Stimulated activated naive B cell treated with anti-CD40 and anti-IgM and Interleukin-4, amounts not matched to agents 10 μg/mL and 1 μg/mL and 100 μg/mL, for 72 hours (primary cell): ENCODE results near the gene PARP8.

Experiments
- ATAC-seq, 2 donors: fragments of 150-1000 bp; cut with Tn5 transposase; replicated peaks; 2 replicates each; pipeline ENCODE4 v1.10.0; 2021; ENCODE audit warnings: moderate library complexity in 1 of 2
- DNase-seq: peaks from one replicate; pipeline ENCODE4 v3.0.0; 2021
- H3K27ac Mint-ChIP-seq: one replicate; pipeline ENCODE4 v1.8.0; 2022; ENCODE audit warnings: mild to moderate bottlenecking, mixed read lengths
- H3K27me3 Mint-ChIP-seq, 2 donors: one replicate each; pipeline ENCODE4 v1.8.0; 2022; ENCODE audit warnings: mixed read lengths in 2 of 2
- H3K36me3 Mint-ChIP-seq, 2 donors: one replicate each; pipeline ENCODE4 v1.8.0; 2022; ENCODE audit warnings: mixed read lengths in 2 of 2, mild to moderate bottlenecking in 1 of 2
- H3K4me1 Mint-ChIP-seq, 2 donors: one replicate each; pipeline ENCODE4 v1.8.0; 2022; ENCODE audit warnings: mixed read lengths in 2 of 2, mild to moderate bottlenecking in 1 of 2
- H3K4me3 Mint-ChIP-seq, 2 donors: one replicate each; pipeline ENCODE4 v1.8.0; 2022; ENCODE audit warnings: mild to moderate bottlenecking in 2 of 2, mixed read lengths in 2 of 2, moderate library complexity in 1 of 2
- H3K9me3 Mint-ChIP-seq, 2 donors: one replicate each; pipeline ENCODE4 v1.8.0; 2022; ENCODE audit warnings: mixed read lengths in 2 of 2, mild to moderate bottlenecking in 1 of 2

Gene PARP8

GRCh38 chr5:50725800-50726474, 59.5 kb downstream of the PARP8 start:
- DNase-seq (no peak), ATAC-seq (no peak)
- no peaks in the 10 kb centered on the region for H3K27me3 Mint-ChIP-seq
- peaks cover 10 to 33% of the 10 kb centered on the region in 2 donors for H3K4me1 Mint-ChIP-seq
- H3K27ac Mint-ChIP-seq: no peak overlapping the region
- no peak overlapping the region for H3K4me3 Mint-ChIP-seq
- no peaks in the 10 kb centered on the region for H3K9me3 Mint-ChIP-seq
- peaks cover 1 to 4% of the 10 kb centered on the region in 2 donors for H3K36me3 Mint-ChIP-seq

- Mint-ChIP-seq H3K27me3 (no peaks in the 10 kb centered on the region), H3K4me1 (peaks cover 10 to 37% of the 10 kb centered on the region in 2 donors), H3K4me3 (no peak overlapping the region), H3K36me3 (peaks cover 1 to 4% of the 10 kb centered on the region in 2 donors), H3K9me3 (no peaks in the 10 kb centered on the region), H3K27ac (peak overlapping the region; percentile 31)
- peak; percentile 64 to 72 for ATAC-seq
- DNase-seq: no peak
Observed at GRCh38 chr5:50726475-50727148, 60.2 kb downstream of the PARP8 start.

- peak overlapping the region; percentile 31 for H3K27ac Mint-ChIP-seq
- H3K4me1 Mint-ChIP-seq: peaks cover 10 to 36% of the 10 kb centered on the region in 2 donors
- H3K27me3 Mint-ChIP-seq: no peaks in the 10 kb centered on the region
- ATAC-seq: peak; percentile 84 to 89
- H3K4me3 Mint-ChIP-seq: peak overlapping the region in 1 of 2 donors; percentile 58
- peaks cover 1 to 4% of the 10 kb centered on the region in 2 donors for H3K36me3 Mint-ChIP-seq
- no peaks in the 10 kb centered on the region for H3K9me3 Mint-ChIP-seq
- DNase-seq: no peak
Observed at GRCh38 chr5:50727149-50727496, 60.7 kb downstream of the PARP8 start.

- Mint-ChIP-seq H3K9me3 (no peaks in the 10 kb centered on the region), H3K27ac (no peak overlapping the region), H3K36me3 (peaks cover 4% of the 10 kb centered on the region in 2 donors), H3K27me3 (no peaks in the 10 kb centered on the region), H3K4me3 (no peak overlapping the region), H3K4me1 (peaks cover 9 to 33% of the 10 kb centered on the region in 2 donors)
- DNase-seq (no peak), ATAC-seq (no peak)
Observed at GRCh38 chr5:50727845-50728244, 61.4 kb downstream of the PARP8 start.

GRCh38 chr5:50730336-50730735, 63.9 kb downstream of the PARP8 start:
- Mint-ChIP-seq H3K36me3 (peaks cover 6 to 8% of the 10 kb centered on the region in 2 donors), H3K9me3 (peaks cover 0 to 1% of the 10 kb centered on the region in 2 donors), H3K27ac (no peak overlapping the region), H3K27me3 (no peaks in the 10 kb centered on the region), H3K4me1 (peaks cover 8 to 39% of the 10 kb centered on the region in 2 donors), H3K4me3 (no peak overlapping the region)
- no peak for DNase-seq
- ATAC-seq: no peak

GRCh38 chr5:50730841-50731240, 64.4 kb downstream of the PARP8 start:
- Mint-ChIP-seq H3K4me1 (peaks cover 11 to 44% of the 10 kb centered on the region in 2 donors), H3K27ac (no peak overlapping the region), H3K36me3 (peaks cover 6 to 8% of the 10 kb centered on the region in 2 donors), H3K27me3 (no peaks in the 10 kb centered on the region), H3K9me3 (peaks cover 0 to 1% of the 10 kb centered on the region in 2 donors), H3K4me3 (no peak overlapping the region)
- ATAC-seq (no peak), DNase-seq (no peak)

GRCh38 chr5:50733741-50734140, 67.3 kb downstream of the PARP8 start:
- Mint-ChIP-seq H3K27ac (no peak overlapping the region), H3K36me3 (peaks cover 6 to 8% of the 10 kb centered on the region in 2 donors), H3K4me1 (peaks cover 4 to 29% of the 10 kb centered on the region in 2 donors), H3K9me3 (peaks cover 0 to 1% of the 10 kb centered on the region in 2 donors), H3K4me3 (no peak overlapping the region), H3K27me3 (no peaks in the 10 kb centered on the region)
- ATAC-seq: no peak
- DNase-seq: no peak

GRCh38 chr5:50738864-50739263, 72.4 kb downstream of the PARP8 start:
- H3K4me3 Mint-ChIP-seq: no peak overlapping the region
- H3K9me3 Mint-ChIP-seq: peaks cover 4% of the 10 kb centered on the region in 2 donors
- no peak overlapping the region for H3K27ac Mint-ChIP-seq
- H3K27me3 Mint-ChIP-seq: no peaks in the 10 kb centered on the region
- H3K4me1 Mint-ChIP-seq: peaks cover 21 to 32% of the 10 kb centered on the region in 2 donors
- ATAC-seq (no peak), DNase-seq (no peak)
- peaks cover 6 to 8% of the 10 kb centered on the region in 2 donors for H3K36me3 Mint-ChIP-seq

GRCh38 chr5:50740832-50741231, 74.4 kb downstream of the PARP8 start:
- peaks cover 4% of the 10 kb centered on the region in 2 donors for H3K9me3 Mint-ChIP-seq
- H3K4me3 Mint-ChIP-seq: no peak overlapping the region
- no peak overlapping the region for H3K27ac Mint-ChIP-seq
- peaks cover 25 to 42% of the 10 kb centered on the region in 2 donors for H3K4me1 Mint-ChIP-seq
- DNase-seq: no peak
- ATAC-seq: no peak
- no peaks in the 10 kb centered on the region for H3K27me3 Mint-ChIP-seq
- H3K36me3 Mint-ChIP-seq: peaks cover 5 to 8% of the 10 kb centered on the region in 2 donors

- DNase-seq (no peak), ATAC-seq (peak; percentile 36 to 44)
- Mint-ChIP-seq H3K27me3 (no peaks in the 10 kb centered on the region), H3K4me3 (peak overlapping the region; percentile 84 to 86), H3K27ac (peak overlapping the region; percentile 39), H3K36me3 (peaks cover 9 to 12% of the 10 kb centered on the region in 2 donors), H3K4me1 (peaks cover 28 to 59% of the 10 kb centered on the region in 2 donors), H3K9me3 (peaks cover 4 to 7% of the 10 kb centered on the region in 2 donors)
Observed at GRCh38 chr5:50744776-50745175, 78.3 kb downstream of the PARP8 start.

- Mint-ChIP-seq H3K36me3 (peaks cover 4 to 6% of the 10 kb centered on the region in 2 donors), H3K9me3 (peaks cover under 1 to 2% of the 10 kb centered on the region in 2 donors), H3K4me1 (peaks cover 25 to 55% of the 10 kb centered on the region in 2 donors), H3K27me3 (no peaks in the 10 kb centered on the region), H3K27ac (no peak overlapping the region), H3K4me3 (peak overlapping the region; percentile 84 to 86)
- ATAC-seq: no peak
- no peak for DNase-seq
Observed at GRCh38 chr5:50745221-50745910, 78.9 kb downstream of the PARP8 start.

GRCh38 chr5:50749181-50749580, 82.7 kb downstream of the PARP8 start:
- no peak for ATAC-seq
- peaks cover 3 to 5% of the 10 kb centered on the region in 2 donors for H3K36me3 Mint-ChIP-seq
- H3K27ac Mint-ChIP-seq: no peak overlapping the region
- no peaks in the 10 kb centered on the region for H3K27me3 Mint-ChIP-seq
- peaks cover 7 to 41% of the 10 kb centered on the region in 2 donors for H3K4me1 Mint-ChIP-seq
- no peak for DNase-seq
- peaks cover 0 to 2% of the 10 kb centered on the region in 2 donors for H3K9me3 Mint-ChIP-seq
- no peak overlapping the region for H3K4me3 Mint-ChIP-seq

GRCh38 chr5:50749873-50750272, 83.4 kb downstream of the PARP8 start:
- Mint-ChIP-seq H3K4me1 (peaks cover 3 to 34% of the 10 kb centered on the region in 2 donors), H3K4me3 (no peak overlapping the region), H3K9me3 (peaks cover 0 to 2% of the 10 kb centered on the region in 2 donors), H3K36me3 (peaks cover 5 to 6% of the 10 kb centered on the region in 2 donors), H3K27ac (no peak overlapping the region), H3K27me3 (no peaks in the 10 kb centered on the region)
- DNase-seq (no peak), ATAC-seq (no peak)

- Mint-ChIP-seq H3K4me3 (no peak overlapping the region), H3K9me3 (peaks cover 0 to 4% of the 10 kb centered on the region in 2 donors), H3K4me1 (peaks cover 6 to 28% of the 10 kb centered on the region in 2 donors), H3K27me3 (no peaks in the 10 kb centered on the region), H3K36me3 (peaks cover 10 to 13% of the 10 kb centered on the region in 2 donors), H3K27ac (no peak overlapping the region)
- ATAC-seq (peak; percentile 85 to 87), DNase-seq (peak; percentile 16)
Observed at GRCh38 chr5:50751064-50751657, 84.7 kb downstream of the PARP8 start.
